ENCODE measurements around the gene DCX.

GRCh38 chrX:111355523-111356115, 56.4 kb downstream of the DCX start:
- TF ChIP-seq CEBPB (IDR thresholded peaks at IDR 0.05) (no peak), EGR1 (IDR thresholded peaks at IDR 0.05) (no peak), EP300 (IDR thresholded peaks at IDR 0.05; ENCODE audit: borderline replicate concordance) (no peak), TAF1 (IDR thresholded peaks at IDR 0.05; ENCODE audit: low read depth) (no peak), FOXM1 (IDR thresholded peaks at IDR 0.05; ENCODE audit: borderline replicate concordance, low read depth) (no peak), NFIC (IDR thresholded peaks at IDR 0.05) (no peak), TEAD4 (IDR thresholded peaks at IDR 0.05) (no peak)
- TF ChIP-seq, protein P1, sequence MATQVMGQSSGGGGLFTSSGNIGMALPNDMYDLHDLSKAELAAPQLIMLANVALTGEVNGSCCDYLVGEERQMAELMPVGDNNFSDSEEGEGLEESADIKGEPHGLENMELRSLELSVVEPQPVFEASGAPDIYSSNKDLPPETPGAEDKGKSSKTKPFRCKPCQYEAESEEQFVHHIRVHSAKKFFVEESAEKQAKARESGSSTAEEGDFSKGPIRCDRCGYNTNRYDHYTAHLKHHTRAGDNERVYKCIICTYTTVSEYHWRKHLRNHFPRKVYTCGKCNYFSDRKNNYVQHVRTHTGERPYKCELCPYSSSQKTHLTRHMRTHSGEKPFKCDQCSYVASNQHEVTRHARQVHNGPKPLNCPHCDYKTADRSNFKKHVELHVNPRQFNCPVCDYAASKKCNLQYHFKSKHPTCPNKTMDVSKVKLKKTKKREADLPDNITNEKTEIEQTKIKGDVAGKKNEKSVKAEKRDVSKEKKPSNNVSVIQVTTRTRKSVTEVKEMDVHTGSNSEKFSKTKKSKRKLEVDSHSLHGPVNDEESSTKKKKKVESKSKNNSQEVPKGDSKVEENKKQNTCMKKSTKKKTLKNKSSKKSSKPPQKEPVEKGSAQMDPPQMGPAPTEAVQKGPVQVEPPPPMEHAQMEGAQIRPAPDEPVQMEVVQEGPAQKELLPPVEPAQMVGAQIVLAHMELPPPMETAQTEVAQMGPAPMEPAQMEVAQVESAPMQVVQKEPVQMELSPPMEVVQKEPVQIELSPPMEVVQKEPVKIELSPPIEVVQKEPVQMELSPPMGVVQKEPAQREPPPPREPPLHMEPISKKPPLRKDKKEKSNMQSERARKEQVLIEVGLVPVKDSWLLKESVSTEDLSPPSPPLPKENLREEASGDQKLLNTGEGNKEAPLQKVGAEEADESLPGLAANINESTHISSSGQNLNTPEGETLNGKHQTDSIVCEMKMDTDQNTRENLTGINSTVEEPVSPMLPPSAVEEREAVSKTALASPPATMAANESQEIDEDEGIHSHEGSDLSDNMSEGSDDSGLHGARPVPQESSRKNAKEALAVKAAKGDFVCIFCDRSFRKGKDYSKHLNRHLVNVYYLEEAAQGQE (IDR thresholded peaks at IDR 0.05; ENCODE audit: low read depth): no peak
- TF ChIP-seq, protein P2, sequence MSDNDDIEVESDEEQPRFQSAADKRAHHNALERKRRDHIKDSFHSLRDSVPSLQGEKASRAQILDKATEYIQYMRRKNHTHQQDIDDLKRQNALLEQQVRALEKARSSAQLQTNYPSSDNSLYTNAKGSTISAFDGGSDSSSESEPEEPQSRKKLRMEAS (IDR thresholded peaks at IDR 0.05): no peak

Data from Ishikawa (cell line).